Activated T-cell treated with anti-CD3 and anti-CD28 coated beads for 1 hour (primary cell): Measurements from ENCODE around the gene PRKAR1B.
"Not testable (repeated sequence)": the region's sequence is repeated elsewhere in the genome, so short reads cannot be mapped to it uniquely, and the experiment has no call there.

Experiments
- DNase-seq: peaks from one replicate; pipeline ENCODE4 v3.0.0-alpha.2; 2020; ENCODE audit warnings: low read depth

The PRKAR1B gene

GRCh38 chr7:644381-645305, 82.4 kb downstream of the PRKAR1B start:
- DNase-seq = no peak

- no peak for DNase-seq
Measured at GRCh38 chr7:641966-642365, 85.1 kb downstream of the PRKAR1B start.

DNA sequence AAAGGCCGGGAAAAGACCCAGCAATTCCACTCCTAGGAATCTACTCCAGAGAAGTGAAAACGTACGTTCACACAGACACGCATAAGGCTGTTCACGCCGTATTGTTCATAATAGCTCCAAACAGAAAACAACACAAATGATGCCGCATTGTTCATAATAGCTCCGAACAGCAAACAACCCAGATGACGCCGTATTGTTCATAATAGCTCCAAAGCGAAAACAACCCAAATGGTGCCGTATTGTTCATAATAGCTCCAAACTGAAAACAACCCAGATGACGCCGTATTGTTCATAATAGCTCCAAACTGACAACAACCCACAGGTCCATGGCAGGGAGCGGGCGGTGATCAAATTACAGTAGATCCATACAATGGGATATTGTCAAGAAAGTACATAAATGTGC, 85.8 kb downstream of the PRKAR1B start:
- DNase-seq = no peak

DNA sequence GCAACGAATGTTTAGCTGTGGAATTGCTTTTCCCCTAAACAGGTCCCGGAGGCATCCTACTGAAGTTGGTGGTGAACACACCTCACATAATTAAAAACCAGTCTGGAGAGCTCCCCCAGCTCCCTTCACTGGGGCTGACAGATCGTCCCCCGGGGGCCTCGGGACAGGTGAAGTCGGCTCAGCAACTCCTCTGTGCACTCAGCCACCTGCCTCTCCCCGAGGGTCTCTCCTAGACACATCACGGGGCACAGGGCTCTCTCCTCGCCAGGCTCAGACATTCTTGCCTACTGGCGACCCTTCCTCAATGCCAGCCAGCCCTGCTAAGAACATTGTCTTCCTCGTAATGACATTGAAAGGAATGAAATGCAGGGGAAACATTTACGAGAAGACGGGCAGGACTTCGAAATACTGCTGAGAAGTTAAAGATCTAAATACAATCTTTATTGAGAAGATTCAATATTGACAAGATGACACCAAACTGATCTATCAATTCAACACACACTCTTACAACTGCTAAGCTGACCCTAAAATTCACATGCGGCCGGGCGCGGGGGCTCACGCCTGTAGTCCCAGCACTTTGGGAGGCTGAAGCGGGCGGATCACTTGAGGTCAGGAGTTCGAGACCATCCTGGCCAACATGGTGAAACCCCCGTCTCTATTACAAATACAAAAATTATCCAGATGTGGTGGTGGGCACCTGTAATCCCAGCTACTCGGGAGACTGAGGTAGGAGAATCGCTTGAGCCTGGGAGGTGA, 88.6 kb downstream of the PRKAR1B start:
- no peak for DNase-seq

DNA sequence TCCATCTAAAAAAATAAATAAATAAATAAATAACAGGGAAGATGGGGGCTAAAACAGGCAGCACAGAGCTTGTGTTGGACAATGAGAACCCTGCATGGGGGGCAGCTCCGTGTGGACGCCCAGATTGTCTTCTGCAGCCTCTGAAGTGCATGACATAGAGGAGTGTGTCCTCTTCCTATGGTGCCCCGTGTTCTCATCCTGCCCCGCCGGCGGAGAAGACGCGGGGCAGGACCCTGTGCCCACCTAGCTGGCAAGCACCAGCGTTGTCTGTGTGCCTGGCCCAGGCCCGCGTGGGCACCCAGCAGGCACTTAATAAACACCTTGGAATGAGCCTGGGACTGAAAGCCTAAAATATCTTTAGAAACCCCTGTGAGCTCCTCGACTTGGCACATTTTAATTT, 89.3 kb downstream of the PRKAR1B start:
- DNase-seq = no peak

DNA sequence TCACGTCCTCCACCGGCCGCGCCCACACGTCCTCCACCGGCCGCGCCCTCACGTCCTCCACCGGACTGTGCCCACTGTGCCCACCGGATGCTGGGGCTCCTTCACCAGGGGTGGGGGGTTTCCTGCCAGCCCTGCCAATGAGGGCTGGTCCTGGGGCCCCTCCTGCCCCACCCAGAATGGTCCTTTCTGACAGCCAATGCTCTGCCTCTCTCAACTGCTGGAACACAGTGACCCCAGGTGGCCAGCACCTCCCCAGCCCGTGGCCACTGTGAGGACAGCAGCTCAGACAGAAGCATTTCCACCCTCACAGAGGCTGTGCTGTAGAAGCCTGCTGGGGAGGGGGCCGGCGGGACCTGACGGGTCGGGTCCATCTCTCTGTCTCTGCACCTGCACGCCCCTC, 90.7 kb downstream of the PRKAR1B start:
- DNase-seq = peak; percentile 33

GRCh38 chr7:635687-636382, 91.2 kb downstream of the PRKAR1B start:
- not testable (repeated sequence) for DNase-seq

DNA sequence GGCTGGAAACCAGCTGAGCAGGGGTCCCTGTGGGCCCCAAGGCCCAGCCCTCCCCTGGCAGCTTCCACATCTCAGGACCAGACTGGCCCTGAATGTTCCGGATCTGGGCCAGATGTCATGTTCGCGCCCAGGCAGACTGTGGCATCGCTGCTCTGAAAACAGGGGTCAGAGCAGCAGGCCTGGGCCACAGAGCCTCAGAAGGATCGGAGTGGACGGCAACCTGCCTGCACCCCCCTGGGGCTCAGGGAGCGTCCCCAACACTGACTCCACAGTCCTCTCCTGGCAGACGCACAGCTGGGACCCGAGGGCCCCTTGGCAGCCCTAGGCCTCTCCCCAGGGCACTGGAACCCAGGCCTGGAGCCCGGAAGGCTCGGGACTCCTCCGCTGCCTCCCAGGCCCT, 91.9 kb downstream of the PRKAR1B start:
- DNase-seq = no peak

GRCh38 chr7:633381-634018, 93.6 kb downstream of the PRKAR1B start:
- no peak for DNase-seq

DNA sequence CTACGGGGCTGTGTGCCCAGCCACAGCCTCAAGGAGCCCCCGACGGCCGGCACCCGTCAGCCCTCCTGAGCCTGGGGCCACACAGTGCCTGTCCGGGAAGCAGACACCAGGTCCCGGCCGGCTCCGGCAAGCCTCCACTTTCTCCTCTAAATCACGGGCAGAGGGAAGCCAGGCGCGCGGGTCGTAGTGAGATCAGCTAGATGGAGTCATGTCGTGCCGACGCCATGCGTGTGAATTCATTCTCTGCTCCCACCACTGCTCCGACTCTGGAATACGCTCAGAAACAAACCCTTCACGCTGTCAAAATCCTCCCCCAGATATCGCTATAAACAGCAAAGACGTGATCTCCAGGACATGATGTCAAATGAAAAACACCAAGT, 94.3 kb downstream of the PRKAR1B start:
- DNase-seq = no peak

DNA sequence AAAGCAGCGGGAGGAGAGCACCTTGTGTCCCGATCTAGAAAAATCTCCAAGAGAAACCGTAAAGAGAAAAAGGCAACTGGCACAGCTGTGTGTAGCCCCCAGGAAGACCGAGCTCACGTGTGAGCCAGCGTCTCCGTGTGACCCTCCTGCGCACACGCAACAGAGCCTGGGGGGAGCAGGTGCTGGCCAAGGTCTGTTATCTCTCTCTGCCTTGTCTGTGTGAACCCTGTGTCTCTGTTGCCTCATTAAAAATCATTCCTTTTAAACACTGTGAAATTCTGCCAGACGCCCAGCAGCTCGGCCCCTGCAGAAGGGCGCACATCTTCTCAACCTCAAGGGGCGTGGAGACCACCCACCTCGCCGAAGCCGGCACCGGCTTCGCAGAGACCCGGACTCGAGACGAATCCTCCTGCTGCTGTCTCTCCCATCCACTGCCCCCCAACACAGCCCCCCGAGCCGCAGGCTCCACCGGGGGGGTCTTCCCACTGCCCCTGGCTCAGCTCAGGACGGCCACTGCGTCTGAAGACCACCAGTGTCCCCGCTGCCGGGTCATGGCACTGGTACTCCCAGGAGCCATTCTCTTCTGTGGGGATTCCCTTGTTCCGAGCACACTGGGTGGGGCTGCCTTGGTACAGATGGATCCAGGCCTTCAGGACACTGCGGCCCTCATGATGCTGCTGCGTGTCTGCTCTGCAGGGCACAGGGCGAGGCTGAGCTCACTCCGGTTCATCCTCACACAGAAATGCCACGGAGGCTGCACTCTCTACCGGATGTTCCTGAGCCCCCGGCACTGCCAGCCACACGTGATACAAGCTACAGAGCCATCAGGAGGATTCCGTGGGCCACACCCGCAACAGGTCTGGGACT, 94.9 kb downstream of the PRKAR1B start:
- DNase-seq = no peak

GRCh38 chr7:631291-631711, 95.8 kb downstream of the PRKAR1B start:
- DNase-seq = no peak

GRCh38 chr7:630539-630938, 96.5 kb downstream of the PRKAR1B start:
- DNase-seq = no peak

DNA sequence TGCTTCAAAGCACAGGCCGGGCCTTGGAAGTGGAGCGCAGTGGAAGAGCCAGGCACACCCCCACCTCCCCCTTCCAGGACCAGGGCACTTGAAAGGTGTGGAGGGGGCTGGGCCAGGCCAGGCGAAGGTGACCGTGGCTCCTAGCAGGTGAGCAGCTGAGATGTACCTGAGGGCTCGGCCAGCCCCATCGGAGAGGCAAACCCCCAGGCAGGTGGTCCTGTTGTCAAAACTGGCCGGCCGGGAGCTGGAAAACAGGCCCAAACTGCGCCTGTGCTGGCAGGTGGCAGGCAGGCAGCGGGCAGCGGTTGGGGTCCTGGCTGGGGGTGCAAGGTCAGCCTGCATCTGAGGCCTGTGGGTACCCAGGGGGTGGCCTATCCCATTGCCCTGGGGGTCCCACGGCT, 97.0 kb downstream of the PRKAR1B start:
- DNase-seq = no peak

DNA sequence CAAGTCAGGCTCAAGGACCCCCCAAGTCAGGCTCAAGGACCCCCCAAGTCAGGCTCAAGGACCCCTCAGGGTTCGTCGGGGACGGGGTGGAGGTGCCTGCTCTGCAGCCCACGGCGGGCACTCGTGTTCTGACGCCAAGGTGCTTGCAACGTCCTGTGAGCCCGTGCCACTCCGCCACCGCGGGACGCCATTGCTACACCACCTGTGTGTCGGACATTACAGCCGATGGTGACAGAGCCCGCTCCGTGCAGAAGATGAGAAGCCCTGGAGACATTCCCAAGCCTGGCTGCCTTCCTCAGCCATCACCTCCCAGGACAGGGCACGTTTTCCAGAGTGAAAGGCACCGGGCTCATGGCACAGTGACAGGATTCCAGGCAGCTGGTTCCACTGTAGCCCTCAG, 98.3 kb downstream of the PRKAR1B start:
- no peak for DNase-seq

GRCh38 chr7:628402-628763, 98.7 kb downstream of the PRKAR1B start:
- DNase-seq = no peak

- DNase-seq = no peak
Measured at GRCh38 chr7:627661-628401, 99.2 kb downstream of the PRKAR1B start.

DNA sequence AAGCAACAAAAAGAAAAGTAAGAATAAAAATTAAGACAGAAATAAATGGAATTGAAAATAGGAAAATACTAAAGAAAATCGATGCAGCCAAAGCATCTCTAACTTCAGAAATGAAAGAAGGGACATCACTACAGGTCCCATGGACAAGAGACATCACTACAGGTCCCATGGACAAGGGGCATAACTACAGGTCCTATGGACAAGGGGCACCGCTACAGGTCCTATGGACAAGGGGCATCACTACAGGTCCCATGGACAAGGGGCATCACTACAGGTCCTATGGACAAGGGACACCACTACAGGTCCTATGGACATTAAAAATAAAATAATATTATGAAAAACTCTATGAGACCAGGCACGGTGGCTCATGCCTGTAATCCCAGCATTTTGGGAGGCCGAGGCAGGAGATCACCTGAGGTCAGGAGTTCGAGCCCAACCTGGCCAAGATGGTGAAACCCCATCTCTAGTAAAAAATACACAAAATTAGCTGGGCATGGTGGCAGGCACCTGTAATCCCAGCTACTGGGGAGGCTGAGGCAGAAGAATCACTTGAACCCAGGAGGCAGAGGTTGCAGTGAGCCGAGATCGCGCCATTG, 101.6 kb downstream of the PRKAR1B start:
- DNase-seq = no peak

GRCh38 chr7:623464-623863, 103.6 kb downstream of the PRKAR1B start:
- DNase-seq = no peak
